Loucy (cell line): ENCODE results near the gene VAV1.

ENCODE experiments used
- H2AFZ ChIP-seq: fragments of 200-600 bp; sonication (generic); 2 replicates; pipeline ENCODE4 v1.6.0; 2016; ENCODE audit warnings: antibody characterized with exemption, mild to moderate bottlenecking, low read length, moderate library complexity
- H3F3A ChIP-seq: fragments of 200-600 bp; 2 replicates; pipeline ENCODE4 v1.6.0; 2016; ENCODE audit warnings: antibody characterized with exemption, low read depth, mild to moderate bottlenecking
- H3K27me3 ChIP-seq: fragments of 200-600 bp; sonication (generic); 2 replicates; pipeline ENCODE4 v1.6.1; 2014; ENCODE audit warnings: low read length, mild to moderate bottlenecking; ENCODE audit not compliant: insufficient read depth, poor library complexity, severe bottlenecking
- H3K36me3 ChIP-seq: fragments of 200-600 bp; sonication (generic); 2 replicates; pipeline ENCODE4 v1.6.1; 2016; ENCODE audit warnings: low read length; ENCODE audit not compliant: insufficient read depth
- H3K4me1 ChIP-seq: fragments of 200-600 bp; sonication (generic); 2 replicates; pipeline ENCODE4 v1.5.1; 2014; ENCODE audit warnings: low read length, mild to moderate bottlenecking; ENCODE audit not compliant: insufficient read depth, poor library complexity, severe bottlenecking
- H3K4me2 ChIP-seq: fragments of 200-600 bp; sonication (generic); 2 replicates; pipeline ENCODE4 v1.6.0; 2014; ENCODE audit warnings: antibody characterized with exemption, low read length, low read depth, mild to moderate bottlenecking; ENCODE audit not compliant: poor library complexity, severe bottlenecking
- H3K4me3 ChIP-seq: fragments of 200-600 bp; sonication (generic); 2 replicates; pipeline ENCODE4 v1.5.1; 2014; ENCODE audit warnings: low read length, mild to moderate bottlenecking, mixed read lengths; ENCODE audit not compliant: poor library complexity, severe bottlenecking
- H3K79me2 ChIP-seq: fragments of 200-600 bp; sonication (generic); 2 replicates; pipeline ENCODE4 v1.6.1; 2014; ENCODE audit warnings: low read length; ENCODE audit not compliant: insufficient read depth
- H3K9ac ChIP-seq: fragments of 200-600 bp; sonication (generic); 2 replicates; pipeline ENCODE4 v1.6.0; 2014; ENCODE audit warnings: mild to moderate bottlenecking, low read depth, low read length, moderate library complexity; ENCODE audit not compliant: poor library complexity, severe bottlenecking
- H3K9me2 ChIP-seq: fragments of 200-600 bp; sonication (generic); replicated peaks from 2 replicates; pipeline ENCODE4 v1.6.1; 2016; ENCODE audit warnings: low read depth, low read length, mixed read lengths
- H3K9me3 ChIP-seq: fragments of 200-600 bp; sonication (generic); 2 replicates; pipeline ENCODE4 v1.6.1; 2014; ENCODE audit warnings: mild to moderate bottlenecking, antibody characterized with exemption, low read length, low read depth; ENCODE audit not compliant: insufficient read depth
- H4K20me1 ChIP-seq: fragments of 200-600 bp; sonication (generic); 2 replicates; pipeline ENCODE4 v1.6.0; 2014; ENCODE audit warnings: antibody characterized with exemption, low read length, mild to moderate bottlenecking; ENCODE audit not compliant: insufficient read depth, poor library complexity, severe bottlenecking
- EZH2phosphoT487 ChIP-seq: fragments of 200-600 bp; IDR thresholded peaks from 2 replicates; pipeline ENCODE4 v1.6.1; 2018; ENCODE audit warnings: antibody characterized with exemption, mild to moderate bottlenecking, moderate library complexity, borderline replicate concordance
- TF ChIP-seq, protein P1 (sequence below): fragments of 200-600 bp; sonication (generic); conservative IDR thresholded peaks from 2 replicates; pipeline ENCODE4 v1.5.1; 2014; ENCODE audit warnings: mild to moderate bottlenecking, antibody characterized with exemption, low read length

VAV1 gene

DNA sequence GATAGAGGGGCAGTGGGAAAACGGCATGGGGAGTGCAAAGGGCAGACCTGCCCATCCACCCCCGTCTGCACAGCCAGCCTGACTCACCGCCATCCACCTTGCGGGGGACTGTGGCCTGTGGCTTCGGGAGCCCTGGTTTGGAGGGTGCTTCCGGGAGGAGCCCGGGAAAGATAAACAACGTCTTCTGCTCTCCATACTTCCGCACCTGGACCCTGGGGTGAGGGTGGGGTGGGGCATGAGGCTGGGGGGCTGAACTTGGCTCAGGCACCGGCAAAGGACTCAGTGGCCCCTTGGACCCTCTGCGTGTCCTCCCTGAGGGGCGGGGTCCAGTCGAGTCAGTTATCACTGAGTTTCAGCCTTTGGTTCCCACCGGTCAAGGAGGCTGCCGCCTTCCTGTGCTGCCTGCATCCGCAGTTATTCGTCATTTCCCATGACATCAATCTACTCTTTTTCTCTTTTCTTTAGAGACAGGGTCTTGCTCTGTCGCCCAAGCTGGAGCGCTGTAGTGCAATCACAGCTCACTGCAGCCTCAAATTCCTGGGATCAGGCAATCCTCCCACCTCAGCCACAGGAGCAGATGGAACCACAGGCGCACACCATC is 38.3 kb upstream of the VAV1 start:
- no peak overlapping the region for H3K9ac ChIP-seq
- no peaks in the 10 kb centered on the region for H3K36me3 ChIP-seq
- no peaks in the 10 kb centered on the region for H3F3A ChIP-seq
- H3K4me1 ChIP-seq, result peaks cover 23% of the 10 kb centered on the region
- H3K4me2 ChIP-seq, result no peak overlapping the region
- no peak overlapping the region for H3K4me3 ChIP-seq
- no peak overlapping the region for H2AFZ ChIP-seq
- H3K27me3 ChIP-seq, result no peaks in the 10 kb centered on the region
- H3K9me3 ChIP-seq, result no peaks in the 10 kb centered on the region
- TF ChIP-seq, protein P1, sequence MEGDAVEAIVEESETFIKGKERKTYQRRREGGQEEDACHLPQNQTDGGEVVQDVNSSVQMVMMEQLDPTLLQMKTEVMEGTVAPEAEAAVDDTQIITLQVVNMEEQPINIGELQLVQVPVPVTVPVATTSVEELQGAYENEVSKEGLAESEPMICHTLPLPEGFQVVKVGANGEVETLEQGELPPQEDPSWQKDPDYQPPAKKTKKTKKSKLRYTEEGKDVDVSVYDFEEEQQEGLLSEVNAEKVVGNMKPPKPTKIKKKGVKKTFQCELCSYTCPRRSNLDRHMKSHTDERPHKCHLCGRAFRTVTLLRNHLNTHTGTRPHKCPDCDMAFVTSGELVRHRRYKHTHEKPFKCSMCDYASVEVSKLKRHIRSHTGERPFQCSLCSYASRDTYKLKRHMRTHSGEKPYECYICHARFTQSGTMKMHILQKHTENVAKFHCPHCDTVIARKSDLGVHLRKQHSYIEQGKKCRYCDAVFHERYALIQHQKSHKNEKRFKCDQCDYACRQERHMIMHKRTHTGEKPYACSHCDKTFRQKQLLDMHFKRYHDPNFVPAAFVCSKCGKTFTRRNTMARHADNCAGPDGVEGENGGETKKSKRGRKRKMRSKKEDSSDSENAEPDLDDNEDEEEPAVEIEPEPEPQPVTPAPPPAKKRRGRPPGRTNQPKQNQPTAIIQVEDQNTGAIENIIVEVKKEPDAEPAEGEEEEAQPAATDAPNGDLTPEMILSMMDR, result no peak
- no peak for TF ChIP-seq EZH2phosphoT487
- H4K20me1 ChIP-seq, result peaks cover 7% of the 10 kb centered on the region
- H3K9me2 ChIP-seq, result no peaks in the 10 kb centered on the region
- H3K79me2 ChIP-seq, result peaks cover 11% of the 10 kb centered on the region; the same call in 1 of the 2 replicates

- H3K79me2 ChIP-seq, result peaks cover 11% of the 10 kb centered on the region; the same call in 1 of the 2 replicates
- H4K20me1 ChIP-seq, result peaks cover 7% of the 10 kb centered on the region
- H3K27me3 ChIP-seq, result no peaks in the 10 kb centered on the region
- peak overlapping the region; percentile 94 for H3K4me3 ChIP-seq
- H3K9me3 ChIP-seq, result no peaks in the 10 kb centered on the region
- peak overlapping the region; percentile 85 for H3K4me2 ChIP-seq
- H3K4me1 ChIP-seq, result peaks cover 27% of the 10 kb centered on the region
- H3K36me3 ChIP-seq, result no peaks in the 10 kb centered on the region
- no peaks in the 10 kb centered on the region for H3F3A ChIP-seq
- H3K9me2 ChIP-seq, result no peaks in the 10 kb centered on the region
- peak overlapping the region; percentile 88 for H3K9ac ChIP-seq
- no peak overlapping the region for H2AFZ ChIP-seq
- TF ChIP-seq EZH2phosphoT487, result no peak
- TF ChIP-seq, protein P1, result no peak
Measured at GRCh38 chr19:6735181-6735911, 37.2 kb upstream of the VAV1 start.

GRCh38 chr19:6736169-6736916 is 36.2 kb upstream of the VAV1 start:
- Histone ChIP-seq H3K27me3 (no peaks in the 10 kb centered on the region), H3K4me3 (peak overlapping the region; percentile 94), H3K79me2 (peaks cover 11% of the 10 kb centered on the region; the same call in 1 of the 2 replicates), H4K20me1 (peaks cover 7% of the 10 kb centered on the region), H3F3A (no peaks in the 10 kb centered on the region), H2AFZ (peak overlapping the region; percentile 81), H3K4me1 (peaks cover 34% of the 10 kb centered on the region), H3K4me2 (peak overlapping the region; percentile 85), H3K36me3 (no peaks in the 10 kb centered on the region), H3K9me3 (no peaks in the 10 kb centered on the region), H3K9me2 (no peaks in the 10 kb centered on the region), H3K9ac (peak overlapping the region; percentile 88)
- no peak for TF ChIP-seq EZH2phosphoT487
- TF ChIP-seq, protein P1, result peak; percentile 70
